Endothelial cell of umbilical vein (primary cell): Measurements from ENCODE around the gene MTCL1. TPM values are rescaled to one million over a fixed set of nuclear protein-coding genes. Genes with fewer than 3 reads are reported as not detected.

Source experiments
- BruUV-seq: library from RNA; stranded (reverse); fragments of 400-500 nt; replicated peaks from 2 replicates; lab custom pipeline; 2021; lab: Mats Ljungman, UMichigan
- CTCF ChIA-PET: fragments of 300-600, 350-600 bp; sonication (Branson Sonifier 250); formaldehyde crosslinking; loops from one replicate; lab custom pipeline; 2021; ENCODE audit warnings: antibody characterized with exemption, inconsistent platforms; lab: Charles Lee
- POLR2A ChIA-PET: fragments of 300-600, 350-600 bp; sonication (Branson Sonifier 250); formaldehyde crosslinking; loops from one replicate; lab custom pipeline; 2021; ENCODE audit warnings: antibody characterized with exemption, inconsistent platforms; lab: Charles Lee
- DNase-seq: peaks from one replicate; pipeline ENCODE4 v3.0.0-alpha.2; 2011; ENCODE audit warnings: low read depth, low spot score
- FAIRE-seq: peaks from 2 replicates; lab custom pipeline; 2011; peaks lifted over from hg19 to GRCh38; lab: Jason Lieb, UNC
- H2AFZ ChIP-seq: 2 replicates; pipeline ENCODE4 v1.6.0; 2012; ENCODE audit warnings: low read depth, low read length, control low read depth, inconsistent platforms
- H3K27ac ChIP-seq: 2 replicates; pipeline ENCODE4 v1.5.1; 2011; ENCODE audit warnings: low read depth, mild to moderate bottlenecking, control low read depth, low read length, moderate library complexity; ENCODE audit not compliant: insufficient read depth
- H3K27me3 ChIP-seq, 2 experiments: 2 replicates each; pipeline versions ENCODE4 v1.6.0 to v1.6.1; 2011; ENCODE audit warnings: low read length in 2 of 2, mixed read lengths in 1 of 2; ENCODE audit not compliant: control insufficient read depth in 2 of 2, insufficient read depth in 2 of 2
- H3K36me3 ChIP-seq, 2 experiments: 2 replicates in 1 of 2; 3 replicates in 1 of 2; pipeline ENCODE4 v1.5.1; 2011; ENCODE audit warnings: low read length in 2 of 2, mild to moderate bottlenecking in 1 of 2, moderate library complexity in 1 of 2; ENCODE audit not compliant: control insufficient read depth in 2 of 2, insufficient read depth in 2 of 2; ENCODE audit errors: extremely low read depth in 1 of 2
- H3K4me1 ChIP-seq: 3 replicates; pipeline ENCODE4 v1.5.1; 2011; ENCODE audit warnings: mild to moderate bottlenecking, low read length; ENCODE audit not compliant: control insufficient read depth, insufficient read depth; ENCODE audit errors: extremely low read depth
- H3K4me2 ChIP-seq: 2 replicates; pipeline ENCODE4 v1.6.1; 2011; ENCODE audit warnings: low read length, control low read depth, mixed read lengths; ENCODE audit not compliant: insufficient read depth
- H3K4me3 ChIP-seq, 3 experiments: fragments of 200-600 bp in 1 of 3; sonication (generic), shearing (Covaris generic) in 1 of 3; replicated peaks in 1 of 3; 2 replicates each; pipeline ENCODE4 v1.5.1; 2011 to 2016; ENCODE audit warnings: control low read depth in 3 of 3, low read length in 3 of 3, mild to moderate bottlenecking in 2 of 3, inconsistent platforms in 1 of 3, low read depth in 1 of 3, moderate library complexity in 1 of 3; ENCODE audit not compliant: insufficient read depth in 1 of 3
- H3K79me2 ChIP-seq: 2 replicates; pipeline ENCODE4 v1.6.0; 2012; ENCODE audit warnings: low read length, inconsistent platforms; ENCODE audit not compliant: control insufficient read depth, insufficient read depth
- H3K9ac ChIP-seq: replicated peaks from 2 replicates; pipeline ENCODE3; 2011; ENCODE audit warnings: low read length, control low read depth; ENCODE audit not compliant: insufficient read depth; ENCODE audit errors: extremely low read depth
- H3K9me1 ChIP-seq: replicated peaks from 3 replicates; pipeline ENCODE4 v1.6.0; 2011; ENCODE audit warnings: mild to moderate bottlenecking, low read length; ENCODE audit not compliant: control insufficient read depth, insufficient read depth; ENCODE audit errors: extremely low read depth
- H3K9me3 ChIP-seq: replicated peaks from 2 replicates; pipeline ENCODE4 v1.5.1; 2012; ENCODE audit warnings: low read length, inconsistent platforms; ENCODE audit not compliant: control insufficient read depth, insufficient read depth
- H4K20me1 ChIP-seq: replicated peaks from 2 replicates; pipeline ENCODE3; 2011; ENCODE audit warnings: mild to moderate bottlenecking, low read length; ENCODE audit not compliant: control insufficient read depth, insufficient read depth; ENCODE audit errors: extremely low read depth
- EZH2 ChIP-seq: IDR thresholded peaks from 2 replicates; pipeline ENCODE4 v1.6.1; 2012; ENCODE audit warnings: borderline replicate concordance, low read depth, mild to moderate bottlenecking, moderate library complexity, low read length, inconsistent platforms; ENCODE audit not compliant: severe bottlenecking
- FOS ChIP-seq: IDR thresholded peaks from 2 replicates; pipeline ENCODE4 v1.6.1; 2011; ENCODE audit warnings: mild to moderate bottlenecking, low read length, moderate library complexity, borderline replicate concordance; ENCODE audit not compliant: insufficient read depth
- GATA2 ChIP-seq: IDR thresholded peaks from 2 replicates; pipeline ENCODE4 v1.7.0; 2011; ENCODE audit warnings: low read depth, mild to moderate bottlenecking, moderate library complexity, mixed read lengths, low read length; ENCODE audit not compliant: insufficient read length, insufficient read depth
- JUN ChIP-seq: IDR thresholded peaks from 2 replicates; pipeline ENCODE4 v1.6.1; 2011; ENCODE audit warnings: borderline replicate concordance, low read depth; ENCODE audit not compliant: insufficient read length, insufficient read depth
- MAX ChIP-seq: IDR thresholded peaks from 2 replicates; pipeline ENCODE4 v1.6.1; 2011; ENCODE audit not compliant: insufficient read depth, insufficient read length
- MYC ChIP-seq: IDR thresholded peaks from one replicate; pipeline ENCODE4 v1.6.1; 2011; ENCODE audit warnings: mild to moderate bottlenecking, low read depth, low read length
- POLR2A ChIP-seq: IDR thresholded peaks from 2 replicates; pipeline ENCODE4 v1.6.1; 2012; ENCODE audit warnings: low read depth, mild to moderate bottlenecking, control low read depth, low read length
- POLR2AphosphoS5 ChIP-seq: IDR thresholded peaks from 2 replicates; pipeline ENCODE4 v1.6.1; 2012; ENCODE audit warnings: low read depth, mild to moderate bottlenecking, control low read depth, low read length, moderate library complexity; ENCODE audit not compliant: insufficient read depth
- dilution Hi-C: fragments of 300-500 bp; cut with MboI; formaldehyde crosslinking; loops from one replicate; pipeline ENCODE4 v1.15.0; 2019; ENCODE audit warnings: low sequenced_read_pairs; ENCODE audit not compliant: extremely low pct_ligation_motif_present
- intact Hi-C: fragments of 100-400 bp; cut with micrococcal nuclease; formaldehyde crosslinking; loops from one replicate; pipeline ENCODE4 v1.10.0; 2022
- polyA plus RNA-seq, 4 experiments: library from polyadenylated mRNA; depleted of rRNA in 3 of 4; stranded (reverse) in 3 of 4; unstranded in 1 of 4; fragments of >200 nt; gene quantifications; 2 replicates each; pipeline versions ENCODE4 v1.2.1 to v1.2.3, GENCODE V29; 2011 to 2012; ENCODE audit warnings: missing spikeins in 1 of 4
- total RNA-seq: library from RNA; stranded (reverse); gene quantifications from 2 replicates; pipeline ENCODE4 v1.2.3, GENCODE V29; 2021
- TF ChIP-seq, protein P1 (sequence below), 2 donors: IDR thresholded peaks; 1 replicate in 1 of 2; 2 replicates in 1 of 2; pipeline ENCODE4 v1.5.1; 2011; ENCODE audit warnings: low read length in 2 of 2, mild to moderate bottlenecking in 2 of 2, moderate library complexity in 2 of 2, control low read depth in 1 of 2, inconsistent platforms in 1 of 2, low read depth in 1 of 2; ENCODE audit not compliant: insufficient read depth in 1 of 2; ENCODE audit errors: extremely low read depth in 1 of 2

Gene MTCL1
- total and polyA plus RNA-seq, 2 donors (not counting 3 experiments of a cell fraction or from before 2014, with no cell fraction given): 11.9 to 75.7 TPM

- intact Hi-C loops: no loop called here
- Histone ChIP-seq H3K9me3 (no peaks in the 10 kb centered on the region), H3K27ac (no peak overlapping the region), H3K36me3 (peaks cover 2 to 12% of the 10 kb centered on the region in 2 experiments), H2AFZ (no peak overlapping the region), H3K9me1 (no peaks in the 10 kb centered on the region), H3K79me2 (no peaks in the 10 kb centered on the region), H4K20me1 (no peaks in the 10 kb centered on the region), H3K4me1 (peaks cover 12% of the 10 kb centered on the region), H3K4me2 (no peak overlapping the region), H3K9ac (no peak overlapping the region), H3K27me3 (no peaks in the 10 kb centered on the region), H3K4me3 (no peak overlapping the region)
- ChIA-PET CTCF (no interaction called here), POLR2A (no interaction called here)
- DNase-seq (no peak), FAIRE-seq (no peak)
- dilution Hi-C loops: no loop called here
- TF ChIP-seq MAX (no peak), JUN (no peak)
- no TSS peak for BruUV-seq
Measured at GRCh38 chr18:8810157-8810556, 104.8 kb downstream of the MTCL1 start.

DNA sequence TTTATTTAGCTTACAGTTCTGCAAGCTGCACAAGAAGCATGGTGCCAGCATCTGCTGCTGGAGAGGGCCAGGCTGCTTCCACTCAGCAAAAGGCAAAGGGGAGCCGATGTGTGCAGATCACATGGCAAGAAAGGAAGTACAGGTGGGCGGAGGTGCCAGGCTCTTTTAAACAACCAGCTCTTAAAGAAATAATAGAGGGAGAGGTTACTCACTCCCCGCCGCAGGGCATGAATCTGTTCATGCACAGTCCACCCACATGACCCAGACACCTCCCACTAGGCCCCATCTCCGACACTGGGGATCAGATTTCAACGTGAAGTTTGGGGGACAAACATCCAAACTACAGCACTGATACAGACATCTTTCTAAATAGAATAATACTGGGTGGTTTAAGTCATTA lies 105.8 kb downstream of the MTCL1 start:
- no peak overlapping the region for H3K9ac ChIP-seq
- H3K9me3 ChIP-seq: no peaks in the 10 kb centered on the region
- no peak overlapping the region for H3K4me2 ChIP-seq
- H3K27ac ChIP-seq: no peak overlapping the region
- H3K4me3 ChIP-seq: no peak overlapping the region
- POLR2A ChIA-PET: no interaction called here
- FAIRE-seq (no peak), DNase-seq (no peak)
- dilution Hi-C loops (no loop called here), intact Hi-C loops (no loop called here)
- no peaks in the 10 kb centered on the region for H3K27me3 ChIP-seq
- H3K79me2 ChIP-seq: no peaks in the 10 kb centered on the region
- CTCF ChIA-PET: no interaction called here
- H3K9me1 ChIP-seq: no peaks in the 10 kb centered on the region
- H3K4me1 ChIP-seq: peaks cover 12% of the 10 kb centered on the region
- TF ChIP-seq GATA2 (no peak), POLR2AphosphoS5 (no peak), EZH2 (no peak), FOS (no peak), JUN (no peak), POLR2A (no peak), MAX (no peak), MYC (no peak)
- TF ChIP-seq, protein P1, sequence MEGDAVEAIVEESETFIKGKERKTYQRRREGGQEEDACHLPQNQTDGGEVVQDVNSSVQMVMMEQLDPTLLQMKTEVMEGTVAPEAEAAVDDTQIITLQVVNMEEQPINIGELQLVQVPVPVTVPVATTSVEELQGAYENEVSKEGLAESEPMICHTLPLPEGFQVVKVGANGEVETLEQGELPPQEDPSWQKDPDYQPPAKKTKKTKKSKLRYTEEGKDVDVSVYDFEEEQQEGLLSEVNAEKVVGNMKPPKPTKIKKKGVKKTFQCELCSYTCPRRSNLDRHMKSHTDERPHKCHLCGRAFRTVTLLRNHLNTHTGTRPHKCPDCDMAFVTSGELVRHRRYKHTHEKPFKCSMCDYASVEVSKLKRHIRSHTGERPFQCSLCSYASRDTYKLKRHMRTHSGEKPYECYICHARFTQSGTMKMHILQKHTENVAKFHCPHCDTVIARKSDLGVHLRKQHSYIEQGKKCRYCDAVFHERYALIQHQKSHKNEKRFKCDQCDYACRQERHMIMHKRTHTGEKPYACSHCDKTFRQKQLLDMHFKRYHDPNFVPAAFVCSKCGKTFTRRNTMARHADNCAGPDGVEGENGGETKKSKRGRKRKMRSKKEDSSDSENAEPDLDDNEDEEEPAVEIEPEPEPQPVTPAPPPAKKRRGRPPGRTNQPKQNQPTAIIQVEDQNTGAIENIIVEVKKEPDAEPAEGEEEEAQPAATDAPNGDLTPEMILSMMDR (IDR thresholded peaks at IDR 0.05; ENCODE audit: extremely low read depth in 1 of 2, insufficient read depth in 1 of 2, low read depth in 1 of 2, low read length in 2 of 2): no peak
- H3K36me3 ChIP-seq: peaks cover 2 to 12% of the 10 kb centered on the region in 2 experiments
- H4K20me1 ChIP-seq: no peaks in the 10 kb centered on the region
- BruUV-seq: no TSS peak
- H2AFZ ChIP-seq: no peak overlapping the region
